HepG2 (cell line): ENCODE measurements around the gene ZMIZ1. TPM values are rescaled to one million over a fixed set of nuclear protein-coding genes. Genes with fewer than 3 reads are reported as not detected.

Experiments used
- ARID2 ChIP-seq: sonication (generic); formaldehyde crosslinking; IDR thresholded peaks from 2 replicates; pipeline ENCODE4 v1.8.1; 2022; ENCODE audit warnings: mild to moderate bottlenecking, missing genetic modification reagents, borderline replicate concordance
- ATM ChIP-seq: fragments of 450-650 bp; IDR thresholded peaks from 2 replicates; pipeline ENCODE4 v1.7.1; 2017; ENCODE audit warnings: mild to moderate bottlenecking, borderline replicate concordance
- CREM ChIP-seq, 2 experiments: sonication (generic) in 1 of 2; formaldehyde crosslinking in 1 of 2; IDR thresholded peaks; 2 replicates each; pipeline versions ENCODE4 v1.4.0 to v1.6.1; 2016 to 2020; ENCODE audit warnings: antibody characterized with exemption in 1 of 2, mild to moderate bottlenecking in 1 of 2, missing genetic modification reagents in 1 of 2
- EZH2 ChIP-seq: conservative IDR thresholded peaks from 2 replicates; pipeline ENCODE4 v1.6.1; 2012; ENCODE audit warnings: mild to moderate bottlenecking, low read depth, low read length, moderate library complexity
- NKX3-1 ChIP-seq: sonication (generic); formaldehyde crosslinking; IDR thresholded peaks from 2 replicates; pipeline ENCODE4 v1.5.0; 2020; ENCODE audit warnings: missing genetic modification reagents
- RBFOX2 ChIP-seq: fragments of 200-400 bp; formaldehyde crosslinking; IDR thresholded peaks from 2 replicates; pipeline ENCODE4 v1.6.1; 2017; ENCODE audit warnings: low read depth, mild to moderate bottlenecking, low read length
- SPEN ChIP-seq: sonication (generic); formaldehyde crosslinking; IDR thresholded peaks from 2 replicates; pipeline ENCODE4 v1.5.1; 2020; ENCODE audit warnings: low read depth, mild to moderate bottlenecking, missing genetic modification reagents
- SRSF1 ChIP-seq: fragments of 200-400 bp; formaldehyde crosslinking; optimal IDR thresholded peaks from 2 replicates; pipeline ENCODE3; 2017; ENCODE audit warnings: mild to moderate bottlenecking, low read depth, low read length, moderate library complexity
- TGIF2 ChIP-seq: IDR thresholded peaks from 2 replicates; pipeline ENCODE4 v1.6.1; 2016; ENCODE audit warnings: control low read depth, missing compliant biosample characterization
- XRCC5 ChIP-seq: fragments of 200-400 bp; formaldehyde crosslinking; optimal IDR thresholded peaks from 2 replicates; pipeline ENCODE3; 2017; ENCODE audit warnings: mild to moderate bottlenecking, low read length
- YEATS4 ChIP-seq: sonication (generic); formaldehyde crosslinking; IDR thresholded peaks from 2 replicates; pipeline ENCODE4 v1.4.0; 2020; ENCODE audit warnings: missing genetic modification reagents, borderline replicate concordance
- ZNF333 ChIP-seq: sonication (generic); formaldehyde crosslinking; IDR thresholded peaks from 2 replicates; pipeline ENCODE4 v1.4.0; 2020; ENCODE audit warnings: mild to moderate bottlenecking, missing genetic modification reagents, borderline replicate concordance
- ZNF766 ChIP-seq: sonication (generic); formaldehyde crosslinking; IDR thresholded peaks from 2 replicates; pipeline ENCODE4 v1.5.0; 2020; ENCODE audit warnings: missing genetic modification reagents, borderline replicate concordance
- ZNF775 ChIP-seq: sonication (generic); formaldehyde crosslinking; IDR thresholded peaks from 2 replicates; pipeline ENCODE4 v1.4.0; 2020; ENCODE audit warnings: missing genetic modification reagents, mild to moderate bottlenecking, moderate library complexity, borderline replicate concordance
- polyA plus RNA-seq, 8 experiments: library from polyadenylated mRNA; depleted of rRNA in 3 of 8; stranded (reverse) in 7 of 8; unstranded in 1 of 8; fragments of >200 nt; fragmentation: Illumina TruSeq in 4 of 8; extraction: Trizol in 4 of 8; gene quantifications; 2 replicates each; pipeline versions ENCODE4 v1.2.1 to v1.2.3, GENCODE V29; 2011 to 2016; ENCODE audit warnings: low read depth in 4 of 8, missing spikeins in 1 of 8, mixed read lengths in 1 of 8; ENCODE audit not compliant: insufficient read depth in 1 of 8
- total RNA-seq, 5 experiments: library from RNA; depleted of rRNA; stranded (reverse); fragments of >200 nt; fragmentation: Illumina TruSeq; extraction: Trizol; gene quantifications; 2 replicates each; pipeline ENCODE4 v1.2.3, GENCODE V29; 2016; ENCODE audit warnings: low read depth in 1 of 5
- TF ChIP-seq, protein P1 (sequence below): sonication (generic); formaldehyde crosslinking; conservative IDR thresholded peaks from 2 replicates; pipeline ENCODE4 v1.8.0; 2022; ENCODE audit warnings: low read depth, missing genetic modification reagents
- TF ChIP-seq, protein P2 (sequence below): sonication (generic); formaldehyde crosslinking; IDR thresholded peaks from 2 replicates; pipeline ENCODE4 v1.4.0; 2020; ENCODE audit warnings: missing genetic modification reagents
- TF ChIP-seq, protein P3 (sequence below), 2 experiments: sonication (generic) in 1 of 2; formaldehyde crosslinking in 1 of 2; IDR thresholded peaks; 2 replicates each; pipeline versions ENCODE4 v1.4.0 to v1.6.1; 2018 to 2020; ENCODE audit warnings: missing genetic modification reagents in 2 of 2, borderline replicate concordance in 1 of 2, low read depth in 1 of 2, mild to moderate bottlenecking in 1 of 2, missing biosample characterization in 1 of 2
- TF ChIP-seq, protein P4 (sequence below): fragments of 450-650 bp; IDR thresholded peaks from 2 replicates; pipeline ENCODE4 v1.6.1; 2017; ENCODE audit warnings: mild to moderate bottlenecking

Gene ZMIZ1
- total and polyA plus RNA-seq, 2 of the 13 experiments (the other 11 are each of a cell fraction or from before 2014, with no cell fraction given) = 5.3 to 10.2 TPM

DNA sequence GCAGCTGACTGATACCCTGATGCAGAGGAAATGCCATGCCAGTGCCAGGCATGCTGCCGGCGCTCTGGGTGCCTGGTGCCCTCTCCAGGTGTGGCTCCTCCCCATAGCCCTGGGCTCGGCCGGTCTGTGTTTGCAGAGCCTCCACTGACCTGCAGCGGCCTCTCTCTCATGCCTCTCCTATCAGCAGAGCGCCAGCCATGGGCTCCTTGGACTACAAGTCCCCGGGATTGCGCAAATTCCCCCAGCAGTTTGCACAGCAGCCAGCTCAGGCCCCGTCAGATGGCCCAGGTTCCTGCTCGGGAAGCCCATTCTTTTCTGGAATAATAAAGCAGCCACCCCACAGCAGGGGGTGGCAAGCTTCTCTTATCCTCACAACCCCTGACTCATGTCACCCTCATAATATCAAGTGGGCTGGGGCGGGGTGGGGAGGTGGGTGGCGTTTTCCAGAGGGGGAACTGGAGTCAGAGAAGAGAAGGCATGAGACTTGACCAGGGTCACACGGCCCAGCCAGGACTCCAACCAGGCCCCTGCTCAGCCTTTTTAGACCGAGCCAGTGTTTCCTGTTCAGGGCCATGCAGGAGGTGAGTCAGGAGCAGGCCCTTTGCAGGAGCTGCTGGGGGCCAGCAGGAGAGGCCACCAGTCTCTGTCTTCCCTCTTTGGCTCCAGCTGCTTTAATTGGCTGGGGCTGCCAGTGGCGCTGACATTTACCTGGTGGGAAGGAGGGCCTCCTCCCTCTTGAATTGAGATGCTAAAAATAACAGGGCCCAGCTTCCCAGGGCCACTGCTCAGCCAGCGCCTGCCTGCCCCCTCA lies 58.6 kb downstream of the ZMIZ1 start (continued):
- TF ChIP-seq ATM = no peak
- TF ChIP-seq, protein P1, sequence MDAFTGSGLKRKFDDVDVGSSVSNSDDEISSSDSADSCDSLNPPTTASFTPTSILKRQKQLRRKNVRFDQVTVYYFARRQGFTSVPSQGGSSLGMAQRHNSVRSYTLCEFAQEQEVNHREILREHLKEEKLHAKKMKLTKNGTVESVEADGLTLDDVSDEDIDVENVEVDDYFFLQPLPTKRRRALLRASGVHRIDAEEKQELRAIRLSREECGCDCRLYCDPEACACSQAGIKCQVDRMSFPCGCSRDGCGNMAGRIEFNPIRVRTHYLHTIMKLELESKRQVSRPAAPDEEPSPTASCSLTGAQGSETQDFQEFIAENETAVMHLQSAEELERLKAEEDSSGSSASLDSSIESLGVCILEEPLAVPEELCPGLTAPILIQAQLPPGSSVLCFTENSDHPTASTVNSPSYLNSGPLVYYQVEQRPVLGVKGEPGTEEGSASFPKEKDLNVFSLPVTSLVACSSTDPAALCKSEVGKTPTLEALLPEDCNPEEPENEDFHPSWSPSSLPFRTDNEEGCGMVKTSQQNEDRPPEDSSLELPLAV = no peak
- TF ChIP-seq, protein P2, sequence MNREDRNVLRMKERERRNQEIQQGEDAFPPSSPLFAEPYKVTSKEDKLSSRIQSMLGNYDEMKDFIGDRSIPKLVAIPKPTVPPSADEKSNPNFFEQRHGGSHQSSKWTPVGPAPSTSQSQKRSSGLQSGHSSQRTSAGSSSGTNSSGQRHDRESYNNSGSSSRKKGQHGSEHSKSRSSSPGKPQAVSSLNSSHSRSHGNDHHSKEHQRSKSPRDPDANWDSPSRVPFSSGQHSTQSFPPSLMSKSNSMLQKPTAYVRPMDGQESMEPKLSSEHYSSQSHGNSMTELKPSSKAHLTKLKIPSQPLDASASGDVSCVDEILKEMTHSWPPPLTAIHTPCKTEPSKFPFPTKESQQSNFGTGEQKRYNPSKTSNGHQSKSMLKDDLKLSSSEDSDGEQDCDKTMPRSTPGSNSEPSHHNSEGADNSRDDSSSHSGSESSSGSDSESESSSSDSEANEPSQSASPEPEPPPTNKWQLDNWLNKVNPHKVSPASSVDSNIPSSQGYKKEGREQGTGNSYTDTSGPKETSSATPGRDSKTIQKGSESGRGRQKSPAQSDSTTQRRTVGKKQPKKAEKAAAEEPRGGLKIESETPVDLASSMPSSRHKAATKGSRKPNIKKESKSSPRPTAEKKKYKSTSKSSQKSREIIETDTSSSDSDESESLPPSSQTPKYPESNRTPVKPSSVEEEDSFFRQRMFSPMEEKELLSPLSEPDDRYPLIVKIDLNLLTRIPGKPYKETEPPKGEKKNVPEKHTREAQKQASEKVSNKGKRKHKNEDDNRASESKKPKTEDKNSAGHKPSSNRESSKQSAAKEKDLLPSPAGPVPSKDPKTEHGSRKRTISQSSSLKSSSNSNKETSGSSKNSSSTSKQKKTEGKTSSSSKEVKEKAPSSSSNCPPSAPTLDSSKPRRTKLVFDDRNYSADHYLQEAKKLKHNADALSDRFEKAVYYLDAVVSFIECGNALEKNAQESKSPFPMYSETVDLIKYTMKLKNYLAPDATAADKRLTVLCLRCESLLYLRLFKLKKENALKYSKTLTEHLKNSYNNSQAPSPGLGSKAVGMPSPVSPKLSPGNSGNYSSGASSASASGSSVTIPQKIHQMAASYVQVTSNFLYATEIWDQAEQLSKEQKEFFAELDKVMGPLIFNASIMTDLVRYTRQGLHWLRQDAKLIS (CRISPR knock-in tag) = no peak
- no peak for TF ChIP-seq YEATS4
- no peak for TF ChIP-seq RBFOX2
- TF ChIP-seq XRCC5 = peak; percentile 82
- TF ChIP-seq ZNF775 (CRISPR knock-in tag) = no peak
- TF ChIP-seq TGIF2 = no peak
- TF ChIP-seq, protein P3, sequence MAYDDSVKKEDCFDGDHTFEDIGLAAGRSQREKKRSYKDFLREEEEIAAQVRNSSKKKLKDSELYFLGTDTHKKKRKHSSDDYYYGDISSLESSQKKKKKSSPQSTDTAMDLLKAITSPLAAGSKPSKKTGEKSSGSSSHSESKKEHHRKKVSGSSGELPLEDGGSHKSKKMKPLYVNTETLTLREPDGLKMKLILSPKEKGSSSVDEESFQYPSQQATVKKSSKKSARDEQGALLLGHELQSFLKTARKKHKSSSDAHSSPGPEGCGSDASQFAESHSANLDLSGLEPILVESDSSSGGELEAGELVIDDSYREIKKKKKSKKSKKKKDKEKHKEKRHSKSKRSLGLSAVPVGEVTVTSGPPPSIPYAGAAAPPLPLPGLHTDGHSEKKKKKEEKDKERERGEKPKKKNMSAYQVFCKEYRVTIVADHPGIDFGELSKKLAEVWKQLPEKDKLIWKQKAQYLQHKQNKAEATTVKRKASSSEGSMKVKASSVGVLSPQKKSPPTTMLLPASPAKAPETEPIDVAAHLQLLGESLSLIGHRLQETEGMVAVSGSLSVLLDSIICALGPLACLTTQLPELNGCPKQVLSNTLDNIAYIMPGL (CRISPR knock-in tag; IDR thresholded peaks at IDR 0.05; ENCODE audit: borderline replicate concordance in 1 of 2, low read depth in 1 of 2) = peak; percentile 33 to 61; a peak in 1 of 4 replicates
- TF ChIP-seq ZNF333 (CRISPR knock-in tag) = no peak
- peak; percentile 44; the same call in 1 of the 2 replicates for TF ChIP-seq CREM (IDR thresholded peaks at IDR 0.05)
- TF ChIP-seq CREM (CRISPR knock-in tag; IDR thresholded peaks at IDR 0.05) = no peak
- no peak for TF ChIP-seq EZH2
- no peak for TF ChIP-seq ZNF766 (CRISPR knock-in tag)
- TF ChIP-seq SRSF1 = no peak
- TF ChIP-seq, protein P4, sequence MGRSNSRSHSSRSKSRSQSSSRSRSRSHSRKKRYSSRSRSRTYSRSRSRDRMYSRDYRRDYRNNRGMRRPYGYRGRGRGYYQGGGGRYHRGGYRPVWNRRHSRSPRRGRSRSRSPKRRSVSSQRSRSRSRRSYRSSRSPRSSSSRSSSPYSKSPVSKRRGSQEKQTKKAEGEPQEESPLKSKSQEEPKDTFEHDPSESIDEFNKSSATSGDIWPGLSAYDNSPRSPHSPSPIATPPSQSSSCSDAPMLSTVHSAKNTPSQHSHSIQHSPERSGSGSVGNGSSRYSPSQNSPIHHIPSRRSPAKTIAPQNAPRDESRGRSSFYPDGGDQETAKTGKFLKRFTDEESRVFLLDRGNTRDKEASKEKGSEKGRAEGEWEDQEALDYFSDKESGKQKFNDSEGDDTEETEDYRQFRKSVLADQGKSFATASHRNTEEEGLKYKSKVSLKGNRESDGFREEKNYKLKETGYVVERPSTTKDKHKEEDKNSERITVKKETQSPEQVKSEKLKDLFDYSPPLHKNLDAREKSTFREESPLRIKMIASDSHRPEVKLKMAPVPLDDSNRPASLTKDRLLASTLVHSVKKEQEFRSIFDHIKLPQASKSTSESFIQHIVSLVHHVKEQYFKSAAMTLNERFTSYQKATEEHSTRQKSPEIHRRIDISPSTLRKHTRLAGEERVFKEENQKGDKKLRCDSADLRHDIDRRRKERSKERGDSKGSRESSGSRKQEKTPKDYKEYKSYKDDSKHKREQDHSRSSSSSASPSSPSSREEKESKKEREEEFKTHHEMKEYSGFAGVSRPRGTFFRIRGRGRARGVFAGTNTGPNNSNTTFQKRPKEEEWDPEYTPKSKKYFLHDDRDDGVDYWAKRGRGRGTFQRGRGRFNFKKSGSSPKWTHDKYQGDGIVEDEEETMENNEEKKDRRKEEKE = no peak
- TF ChIP-seq ARID2 (CRISPR knock-in tag) = no peak
- TF ChIP-seq NKX3-1 (CRISPR knock-in tag) = no peak
- TF ChIP-seq SPEN (CRISPR knock-in tag) = peak; percentile 48; the same call in 1 of the 2 replicates
